NOMO-1 treated with DMSO at 0.1 percent for 48 hours (cell line): ENCODE data around the gene BCAS3.

Experiments used
- DNase-seq: peaks from one replicate; lab custom pipeline; 2025; ENCODE audit not compliant: unreplicated experiment; lab: John Stamatoyannopoulos, UW

Gene BCAS3

DNA sequence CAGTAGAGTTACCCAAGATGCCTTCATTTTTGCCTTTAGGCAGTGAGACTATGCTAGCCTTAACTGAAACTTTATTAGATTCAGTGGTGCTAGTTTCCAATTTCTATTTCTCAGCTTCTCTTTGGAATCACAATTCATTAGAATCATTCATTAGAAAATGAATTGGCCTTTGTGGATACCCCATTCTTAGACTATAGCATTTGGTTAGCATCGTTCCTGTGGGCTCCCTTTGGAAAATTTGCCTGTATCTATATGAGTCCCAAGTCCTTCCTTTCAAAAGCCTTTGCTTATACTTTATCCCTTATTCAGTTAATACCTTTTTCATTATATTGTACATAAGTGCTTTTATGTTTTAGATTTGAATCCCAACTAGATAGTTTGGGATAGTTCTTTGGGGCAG lies 535.0 kb downstream of the BCAS3 start:
- no peak for DNase-seq

DNA sequence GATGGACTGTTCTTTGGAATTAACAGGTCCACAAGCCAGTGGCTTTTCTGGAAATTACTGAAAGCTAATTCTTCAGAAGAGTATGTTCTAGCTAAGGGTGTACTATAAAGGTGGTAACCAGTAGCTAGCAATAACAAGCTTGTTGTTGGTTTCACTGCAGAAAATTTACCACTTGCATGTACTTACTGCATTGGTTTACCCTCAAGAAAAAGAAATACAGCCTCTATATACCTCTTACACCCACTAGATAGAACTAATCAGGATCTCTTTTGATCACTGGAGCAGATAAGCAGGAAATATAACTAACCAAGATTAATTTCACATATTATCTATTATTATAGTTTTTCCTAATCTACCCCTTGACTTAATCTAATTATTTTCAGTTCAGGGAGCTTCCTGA lies 537.1 kb downstream of the BCAS3 start:
- DNase-seq: no peak

GRCh38 chr17:61216066-61216465 lies 538.4 kb downstream of the BCAS3 start:
- DNase-seq: no peak

DNA sequence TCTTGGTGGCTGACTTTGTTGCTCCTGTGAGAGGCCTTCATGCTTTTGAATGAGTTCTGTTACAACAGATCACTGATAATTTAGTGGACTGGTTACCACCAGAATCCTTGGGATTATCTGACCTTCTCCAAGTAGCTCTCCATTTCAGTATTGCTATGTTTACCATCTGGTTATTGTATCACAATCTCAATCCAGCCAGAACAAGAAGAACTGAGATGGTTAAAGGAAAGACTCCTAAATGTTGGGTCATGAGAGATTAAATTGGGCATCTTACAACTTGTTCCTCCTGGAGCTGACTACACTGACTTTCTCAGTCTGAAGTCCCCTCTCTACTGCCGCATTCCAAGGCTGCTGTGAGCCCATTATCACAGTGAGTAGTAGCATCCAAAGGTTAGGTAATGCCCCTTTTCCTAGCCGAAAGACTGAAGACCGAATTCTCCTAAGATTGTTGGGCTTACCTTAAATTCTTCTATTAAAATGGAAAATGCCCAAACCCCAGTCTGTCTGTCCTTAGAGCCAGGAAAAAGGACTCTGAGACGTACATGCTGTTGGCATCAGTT lies 540.3 kb downstream of the BCAS3 start:
- no peak for DNase-seq

DNA sequence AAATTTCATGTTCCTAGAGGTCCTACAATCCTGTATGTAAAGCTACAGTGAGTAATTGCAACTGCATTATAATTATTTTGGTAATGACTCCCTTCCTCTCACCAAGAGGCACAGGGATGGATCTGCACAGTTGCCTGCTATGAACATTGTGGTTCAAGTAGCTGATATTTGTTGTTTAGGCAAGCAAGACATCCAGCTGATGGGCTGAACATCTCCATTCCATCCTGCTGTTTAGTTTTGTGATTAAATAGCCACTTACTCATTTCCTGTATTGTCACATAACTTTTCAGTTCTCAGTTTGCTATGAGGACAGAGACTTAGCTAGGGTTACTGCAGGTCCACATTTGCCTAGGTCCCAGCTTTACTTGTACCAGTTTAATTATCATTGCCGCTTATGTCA lies 540.8 kb downstream of the BCAS3 start:
- DNase-seq: peak; percentile 80

- DNase-seq: no peak
Measured at GRCh38 chr17:61219460-61219859, 541.8 kb downstream of the BCAS3 start.

DNA sequence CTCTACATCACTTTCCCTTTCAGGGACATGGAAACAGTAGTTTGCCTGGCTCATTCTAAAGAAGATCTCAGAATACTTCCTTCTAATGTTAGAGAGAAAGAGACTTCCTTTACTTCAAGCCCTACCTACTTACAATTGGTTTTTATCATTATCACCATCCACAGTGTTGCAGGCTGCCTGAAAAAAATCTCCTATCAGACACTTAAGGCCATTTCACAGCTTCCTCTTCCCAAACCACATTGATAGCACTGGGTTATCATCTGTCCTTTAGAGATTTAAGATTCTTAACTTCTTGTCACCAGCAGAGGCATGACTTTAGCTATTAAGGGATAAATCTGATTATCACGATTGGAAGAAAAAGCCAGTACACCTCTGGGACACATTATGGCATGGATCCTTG lies 543.5 kb downstream of the BCAS3 start:
- DNase-seq: peak; percentile 71

- DNase-seq: peak; percentile 21
Measured at GRCh38 chr17:61221597-61222471, 544.2 kb downstream of the BCAS3 start.

- DNase-seq: no peak
Measured at GRCh38 chr17:61223725-61224124, 546.1 kb downstream of the BCAS3 start.

- DNase-seq: no peak
Measured at GRCh38 chr17:61225178-61225882, 547.7 kb downstream of the BCAS3 start.

DNA sequence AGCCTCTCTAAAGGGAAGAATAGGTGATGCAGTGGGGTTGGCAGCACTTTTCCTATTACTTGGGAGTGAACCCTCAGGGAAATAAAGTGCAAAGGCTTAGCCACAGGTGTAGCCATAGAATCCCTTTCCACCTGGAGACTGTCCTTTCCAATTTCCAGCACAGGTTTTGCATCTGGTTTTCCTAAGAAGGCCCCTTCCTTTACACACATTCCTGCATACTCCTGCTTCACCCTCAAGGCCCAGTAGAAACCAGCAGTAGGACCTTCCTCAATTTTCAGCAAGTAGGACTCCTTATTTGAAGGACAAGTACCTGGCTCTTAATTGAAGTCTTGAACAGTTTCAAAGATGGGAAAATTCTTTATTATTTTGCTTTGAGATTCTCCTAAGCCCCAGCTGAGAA lies 550.2 kb downstream of the BCAS3 start:
- no peak for DNase-seq

DNA sequence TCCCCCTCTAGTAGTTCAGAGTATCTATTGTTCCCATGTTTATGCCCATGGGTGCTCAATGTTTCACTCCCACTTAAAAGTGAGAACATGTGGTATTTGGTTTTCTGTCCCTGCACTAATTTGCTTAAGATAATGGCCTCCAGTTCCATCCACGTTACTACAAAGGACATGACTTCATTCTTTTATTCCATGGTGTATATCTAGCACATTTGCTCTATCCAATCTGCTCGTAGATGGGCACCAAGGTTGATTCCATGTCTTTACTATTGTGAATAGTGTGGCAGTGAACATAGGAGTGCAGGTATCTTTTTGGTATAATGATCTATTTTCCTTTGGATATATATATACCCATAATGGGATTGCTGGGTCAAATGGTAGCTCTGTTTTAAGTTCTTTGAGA lies 552.8 kb downstream of the BCAS3 start:
- DNase-seq: no peak

DNA sequence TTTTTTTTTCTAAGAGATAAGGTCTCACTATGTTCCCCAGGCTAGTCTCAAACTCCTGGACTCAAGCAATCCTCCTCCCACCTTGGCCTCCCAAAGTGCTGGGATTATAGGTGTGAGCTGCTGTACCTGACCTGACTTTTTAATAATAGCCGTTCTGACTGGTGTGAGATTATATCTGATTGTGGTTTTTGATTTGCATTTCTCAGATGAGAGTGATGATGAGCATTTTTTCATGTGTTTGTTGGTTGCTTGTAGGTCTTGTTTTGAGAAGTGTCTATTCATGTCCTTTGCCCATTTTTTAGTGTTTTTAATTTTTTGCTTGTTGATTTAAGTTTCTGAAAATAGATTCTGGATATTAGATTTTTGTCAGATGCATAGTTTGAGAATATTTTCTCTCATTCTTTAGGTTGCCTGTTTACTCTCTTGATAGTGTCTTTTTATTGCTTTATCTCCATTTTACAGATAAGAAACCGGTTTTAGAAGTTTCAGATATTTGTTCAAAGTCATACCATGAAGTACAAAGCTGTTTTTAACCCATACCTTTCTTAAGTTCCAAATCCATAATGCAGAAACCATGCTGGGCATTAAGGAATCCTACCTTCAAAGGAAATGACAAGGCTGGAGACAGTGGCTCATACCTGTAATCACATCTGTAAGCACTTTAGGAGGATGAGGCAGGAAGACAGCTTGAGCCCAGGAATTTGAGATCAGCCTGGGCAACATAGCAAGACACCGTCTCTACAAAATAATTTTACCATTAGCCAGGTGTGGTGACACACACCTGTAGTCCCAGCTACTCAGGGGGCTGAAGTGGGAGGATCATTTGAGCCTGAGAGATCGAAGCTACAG lies 553.5 kb downstream of the BCAS3 start:
- no peak for DNase-seq

GRCh38 chr17:61232871-61233270 lies 555.2 kb downstream of the BCAS3 start:
- DNase-seq: no peak

- peak; percentile 40 for DNase-seq
Measured at GRCh38 chr17:61233991-61234750, 556.5 kb downstream of the BCAS3 start.

GRCh38 chr17:61235001-61235826 lies 557.6 kb downstream of the BCAS3 start:
- no peak for DNase-seq

GRCh38 chr17:61235827-61236197 lies 558.2 kb downstream of the BCAS3 start:
- DNase-seq: no peak

DNA sequence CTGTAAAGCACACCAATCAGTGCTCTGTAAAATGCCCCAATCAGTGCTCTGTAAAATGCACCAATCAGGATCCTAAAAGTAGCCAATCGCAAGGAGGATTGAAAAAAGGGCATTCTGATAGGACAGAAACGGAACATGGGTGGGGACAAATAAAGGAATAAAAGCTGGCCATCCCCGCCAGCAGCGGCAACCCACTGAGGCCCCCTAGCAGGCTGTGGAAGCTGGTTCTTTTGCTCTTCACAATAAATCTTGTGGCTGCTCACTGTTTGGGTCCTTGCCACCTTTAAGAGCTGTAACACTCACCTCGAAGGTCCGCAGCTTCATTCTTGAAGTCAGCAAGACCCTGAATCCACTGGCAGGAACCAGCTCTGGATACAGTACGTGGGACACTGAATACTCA lies 559.6 kb downstream of the BCAS3 start:
- no peak for DNase-seq

- DNase-seq: no peak
Measured at GRCh38 chr17:61238455-61238933, 560.8 kb downstream of the BCAS3 start.
